ENCODE data around the gene TGM1.
"Not testable (repeated sequence)": the region's sequence is repeated elsewhere in the genome, so short reads cannot be mapped to it uniquely, and the experiment has no call there.

The TGM1 gene

GRCh38 chr14:24219521-24219920 lies 43.5 kb downstream of the TGM1 start:
- H3K4me3 ChIP-seq (ENCODE audit: low read depth in 1 of 2, low read length in 2 of 2) = no peak overlapping the region
- no peaks in the 10 kb centered on the region for H3K27me3 ChIP-seq (ENCODE audit: control insufficient read depth in 1 of 2, insufficient read depth in 2 of 2, low read length in 2 of 2)
- peaks cover 0 to 12% of the 10 kb centered on the region in 2 donors for H3K36me3 ChIP-seq (ENCODE audit: control insufficient read depth in 1 of 2, insufficient read depth in 2 of 2, low read length in 2 of 2)
- no peak overlapping the region for H3K9ac ChIP-seq (ENCODE audit: low read depth in 1 of 2, low read length in 2 of 2)
- H3K27ac ChIP-seq (ENCODE audit: low read depth, low read length) = no peak overlapping the region
- H3K9me3 ChIP-seq (ENCODE audit: control insufficient read depth in 1 of 2, low read length in 2 of 2) = no peaks in the 10 kb centered on the region
- peaks cover 5 to 8% of the 10 kb centered on the region in 2 donors for H3K4me1 ChIP-seq (ENCODE audit: control insufficient read depth in 1 of 2, insufficient read depth in 2 of 2, low read length in 2 of 2)

- H3K27ac ChIP-seq (ENCODE audit: low read depth, low read length) = no peak overlapping the region
- peaks cover 0 to 12% of the 10 kb centered on the region in 2 donors for H3K36me3 ChIP-seq (ENCODE audit: control insufficient read depth in 1 of 2, insufficient read depth in 2 of 2, low read length in 2 of 2)
- H3K9ac ChIP-seq (ENCODE audit: low read depth in 1 of 2, low read length in 2 of 2) = no peak overlapping the region
- no peaks in the 10 kb centered on the region for H3K27me3 ChIP-seq (ENCODE audit: control insufficient read depth in 1 of 2, insufficient read depth in 2 of 2, low read length in 2 of 2)
- H3K4me1 ChIP-seq (ENCODE audit: control insufficient read depth in 1 of 2, insufficient read depth in 2 of 2, low read length in 2 of 2) = peaks cover 9 to 12% of the 10 kb centered on the region in 2 donors
- H3K9me3 ChIP-seq (ENCODE audit: control insufficient read depth in 1 of 2, low read length in 2 of 2) = no peaks in the 10 kb centered on the region
- no peak overlapping the region for H3K4me3 ChIP-seq (ENCODE audit: low read depth in 1 of 2, low read length in 2 of 2)
Observed at GRCh38 chr14:24219080-24219479, 43.9 kb downstream of the TGM1 start.

GRCh38 chr14:24216876-24217275 lies 46.1 kb downstream of the TGM1 start:
- peaks cover 0 to 12% of the 10 kb centered on the region in 2 donors for H3K36me3 ChIP-seq (ENCODE audit: control insufficient read depth in 1 of 2, insufficient read depth in 2 of 2, low read length in 2 of 2)

GRCh38 chr14:24216345-24216699 lies 46.7 kb downstream of the TGM1 start:
- H3K9ac ChIP-seq (ENCODE audit: low read depth in 1 of 2, low read length in 2 of 2) = peak overlapping the region in 1 of 2 donors; percentile 34
- peak overlapping the region; percentile 84 to 96 for H3K4me3 ChIP-seq (ENCODE audit: low read depth in 1 of 2, low read length in 2 of 2)
- H3K27me3 ChIP-seq (ENCODE audit: control insufficient read depth in 1 of 2, insufficient read depth in 2 of 2, low read length in 2 of 2) = no peaks in the 10 kb centered on the region
- peaks cover 16 to 21% of the 10 kb centered on the region in 2 donors for H3K4me1 ChIP-seq (ENCODE audit: control insufficient read depth in 1 of 2, insufficient read depth in 2 of 2, low read length in 2 of 2)
- H3K27ac ChIP-seq (ENCODE audit: low read depth, low read length) = no peak overlapping the region
- no peaks in the 10 kb centered on the region for H3K9me3 ChIP-seq (ENCODE audit: control insufficient read depth in 1 of 2, low read length in 2 of 2)
- peaks cover 0 to 17% of the 10 kb centered on the region in 2 donors for H3K36me3 ChIP-seq (ENCODE audit: control insufficient read depth in 1 of 2, insufficient read depth in 2 of 2, low read length in 2 of 2)

More at GRCh38 chr14:24216876-24217275, 46.1 kb downstream of the TGM1 start:
- not testable (repeated sequence) for H3K4me3 ChIP-seq (ENCODE audit: low read depth in 1 of 2, low read length in 2 of 2); H3K27me3 ChIP-seq (ENCODE audit: control insufficient read depth in 1 of 2, insufficient read depth in 2 of 2, low read length in 2 of 2); H3K27ac ChIP-seq (ENCODE audit: low read depth, low read length); H3K9me3 ChIP-seq (ENCODE audit: control insufficient read depth in 1 of 2, low read length in 2 of 2); H3K9ac ChIP-seq (ENCODE audit: low read depth in 1 of 2, low read length in 2 of 2)
- peaks cover 16 to 21% of the 10 kb centered on the region in 2 donors for H3K4me1 ChIP-seq (ENCODE audit: control insufficient read depth in 1 of 2, insufficient read depth in 2 of 2, low read length in 2 of 2)

- H3K4me1 ChIP-seq (ENCODE audit: control insufficient read depth in 1 of 2, insufficient read depth in 2 of 2, low read length in 2 of 2) = peaks cover 16 to 21% of the 10 kb centered on the region in 2 donors
- H3K4me3 ChIP-seq (ENCODE audit: low read depth in 1 of 2, low read length in 2 of 2) = peak within 1 kb of the TSS; percentile 84 to 96
- peak within 1 kb of the TSS; percentile 83 to 99 for H3K9ac ChIP-seq (ENCODE audit: low read depth in 1 of 2, low read length in 2 of 2)
- peak within 1 kb of the TSS; percentile 74 for H3K27ac ChIP-seq (ENCODE audit: low read depth, low read length)
- peaks cover under 1 to 20% of the 10 kb centered on the region in 2 donors for H3K36me3 ChIP-seq (ENCODE audit: control insufficient read depth in 1 of 2, insufficient read depth in 2 of 2, low read length in 2 of 2)
- no peaks in the 10 kb centered on the region for H3K9me3 ChIP-seq (ENCODE audit: control insufficient read depth in 1 of 2, low read length in 2 of 2)
- no peaks in the 10 kb centered on the region for H3K27me3 ChIP-seq (ENCODE audit: control insufficient read depth in 1 of 2, insufficient read depth in 2 of 2, low read length in 2 of 2)
Observed at GRCh38 chr14:24215495-24216344, 47.3 kb downstream of the TGM1 start, which contains the start of gene MDP1. MDP1 (minus strand) TSS chr14:24216066; CDS start chr14:24215955, 111 bp downstream.

- Histone ChIP-seq H3K4me1 (ENCODE audit: control insufficient read depth in 1 of 2, insufficient read depth in 2 of 2, low read length in 2 of 2) (peaks cover 16 to 21% of the 10 kb centered on the region in 2 donors), H3K27me3 (ENCODE audit: control insufficient read depth in 1 of 2, insufficient read depth in 2 of 2, low read length in 2 of 2) (no peaks in the 10 kb centered on the region), H3K27ac (ENCODE audit: low read depth, low read length) (peak overlapping the region; percentile 97), H3K4me3 (ENCODE audit: low read depth in 1 of 2, low read length in 2 of 2) (peak overlapping the region; percentile 78 to 93), H3K9ac (ENCODE audit: low read depth in 1 of 2, low read length in 2 of 2) (peak overlapping the region; percentile 90 to 95), H3K9me3 (ENCODE audit: control insufficient read depth in 1 of 2, low read length in 2 of 2) (no peaks in the 10 kb centered on the region), H3K36me3 (ENCODE audit: control insufficient read depth in 1 of 2, insufficient read depth in 2 of 2, low read length in 2 of 2) (peaks cover 13 to 37% of the 10 kb centered on the region in 2 donors)
Observed at GRCh38 chr14:24213866-24214662, 48.9 kb downstream of the TGM1 start.

- H3K27me3 ChIP-seq (ENCODE audit: control insufficient read depth in 1 of 2, insufficient read depth in 2 of 2, low read length in 2 of 2) = no peaks in the 10 kb centered on the region
- H3K9me3 ChIP-seq (ENCODE audit: control insufficient read depth in 1 of 2, low read length in 2 of 2) = no peaks in the 10 kb centered on the region
- H3K9ac ChIP-seq (ENCODE audit: low read depth in 1 of 2, low read length in 2 of 2) = peak within 1 kb of the TSS; percentile 90 to 95
- peaks cover 16 to 21% of the 10 kb centered on the region in 2 donors for H3K4me1 ChIP-seq (ENCODE audit: control insufficient read depth in 1 of 2, insufficient read depth in 2 of 2, low read length in 2 of 2)
- H3K27ac ChIP-seq (ENCODE audit: low read depth, low read length) = peak within 1 kb of the TSS; percentile 97
- H3K36me3 ChIP-seq (ENCODE audit: control insufficient read depth in 1 of 2, insufficient read depth in 2 of 2, low read length in 2 of 2) = peaks cover 16 to 42% of the 10 kb centered on the region in 2 donors
- peak within 1 kb of the TSS; percentile 78 to 93 for H3K4me3 ChIP-seq (ENCODE audit: low read depth in 1 of 2, low read length in 2 of 2)
Observed at GRCh38 chr14:24212924-24213865, 49.8 kb downstream of the TGM1 start, which contains the start of gene CHMP4A. CHMP4A (minus strand) TSS chr14:24213488; CDS start chr14:24213439, 49 bp downstream.

- no peaks in the 10 kb centered on the region for H3K9me3 ChIP-seq (ENCODE audit: control insufficient read depth in 1 of 2, low read length in 2 of 2)
- H3K27me3 ChIP-seq (ENCODE audit: control insufficient read depth in 1 of 2, insufficient read depth in 2 of 2, low read length in 2 of 2) = no peaks in the 10 kb centered on the region
- H3K4me1 ChIP-seq (ENCODE audit: control insufficient read depth in 1 of 2, insufficient read depth in 2 of 2, low read length in 2 of 2) = peaks cover 14 to 20% of the 10 kb centered on the region in 2 donors
- H3K27ac ChIP-seq (ENCODE audit: low read depth, low read length) = no peak overlapping the region
- H3K9ac ChIP-seq (ENCODE audit: low read depth in 1 of 2, low read length in 2 of 2) = no peak overlapping the region
- H3K36me3 ChIP-seq (ENCODE audit: control insufficient read depth in 1 of 2, insufficient read depth in 2 of 2, low read length in 2 of 2) = peaks cover 34 to 51% of the 10 kb centered on the region in 2 donors
- H3K4me3 ChIP-seq (ENCODE audit: low read depth in 1 of 2, low read length in 2 of 2) = no peak overlapping the region
Observed at GRCh38 chr14:24211311-24211710, 51.7 kb downstream of the TGM1 start.

GRCh38 chr14:24207625-24208024 lies 55.4 kb downstream of the TGM1 start:
- H3K27me3 ChIP-seq (ENCODE audit: control insufficient read depth in 1 of 2, insufficient read depth in 2 of 2, low read length in 2 of 2) = no peaks in the 10 kb centered on the region
- H3K36me3 ChIP-seq (ENCODE audit: control insufficient read depth in 1 of 2, insufficient read depth in 2 of 2, low read length in 2 of 2) = peaks cover 41 to 72% of the 10 kb centered on the region in 2 donors
- no peak overlapping the region for H3K4me3 ChIP-seq (ENCODE audit: low read depth in 1 of 2, low read length in 2 of 2)
- H3K9me3 ChIP-seq (ENCODE audit: control insufficient read depth in 1 of 2, low read length in 2 of 2) = no peaks in the 10 kb centered on the region
- no peaks in the 10 kb centered on the region for H3K4me1 ChIP-seq (ENCODE audit: control insufficient read depth in 1 of 2, insufficient read depth in 2 of 2, low read length in 2 of 2)
- H3K27ac ChIP-seq (ENCODE audit: low read depth, low read length) = no peak overlapping the region
- no peak overlapping the region for H3K9ac ChIP-seq (ENCODE audit: low read depth in 1 of 2, low read length in 2 of 2)

Measured in duodenal mucosa (tissue), 2 donors.